Epithelial cell of proximal tubule (primary cell): ENCODE data around the gene TXNDC15. TPM values are rescaled to one million over a fixed set of nuclear protein-coding genes. Genes with fewer than 3 reads are reported as not detected.

Source experiments
- DNase-seq: peaks from one replicate; pipeline ENCODE4 v3.0.0-alpha.2; 2011; ENCODE audit warnings: low read depth
- H3K4me3 ChIP-seq: 2 replicates; pipeline ENCODE4 v1.5.1; 2011; ENCODE audit warnings: low read depth, mild to moderate bottlenecking, low read length
- total RNA-seq: library from RNA; depleted of rRNA; stranded (reverse); fragments of >200 nt; gene quantifications from 2 replicates; pipeline ENCODE4 v1.2.3, GENCODE V29; 2015
- TF ChIP-seq, protein P1 (sequence below): conservative IDR thresholded peaks from 2 replicates; pipeline ENCODE4 v1.5.1; 2012; ENCODE audit warnings: low read depth, mild to moderate bottlenecking, low read length

Gene TXNDC15
- total RNA-seq, 1 donor from 2014 or later, result 48.1 TPM

DNA sequence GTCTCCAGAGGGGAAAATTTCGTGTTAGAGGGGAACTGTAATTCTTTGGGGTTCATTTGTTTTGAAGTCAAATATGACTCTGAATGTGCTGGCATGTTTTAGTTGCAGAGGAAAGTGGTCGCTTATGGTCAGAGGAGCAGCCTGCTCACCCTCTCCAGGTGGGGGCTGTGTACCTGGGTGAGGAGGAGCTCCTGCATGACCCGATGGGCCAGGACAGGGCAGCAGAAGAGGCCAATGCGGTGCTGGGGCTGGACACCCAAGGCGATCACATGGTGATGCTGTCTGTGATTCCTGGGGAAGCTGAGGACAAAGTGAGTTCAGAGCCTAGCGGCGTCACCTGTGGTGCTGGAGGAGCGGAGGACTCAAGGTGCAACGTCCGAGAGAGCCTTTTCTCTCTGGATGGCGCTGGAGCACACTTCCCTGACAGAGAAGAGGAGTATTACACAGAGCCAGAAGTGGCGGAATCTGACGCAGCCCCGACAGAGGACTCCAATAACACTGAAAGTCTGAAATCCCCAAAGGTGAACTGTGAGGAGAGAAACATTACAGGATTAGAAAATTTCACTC lies 13.5 kb downstream of the TXNDC15 start:
- no peak overlapping the region for H3K4me3 ChIP-seq
- TF ChIP-seq, protein P1, sequence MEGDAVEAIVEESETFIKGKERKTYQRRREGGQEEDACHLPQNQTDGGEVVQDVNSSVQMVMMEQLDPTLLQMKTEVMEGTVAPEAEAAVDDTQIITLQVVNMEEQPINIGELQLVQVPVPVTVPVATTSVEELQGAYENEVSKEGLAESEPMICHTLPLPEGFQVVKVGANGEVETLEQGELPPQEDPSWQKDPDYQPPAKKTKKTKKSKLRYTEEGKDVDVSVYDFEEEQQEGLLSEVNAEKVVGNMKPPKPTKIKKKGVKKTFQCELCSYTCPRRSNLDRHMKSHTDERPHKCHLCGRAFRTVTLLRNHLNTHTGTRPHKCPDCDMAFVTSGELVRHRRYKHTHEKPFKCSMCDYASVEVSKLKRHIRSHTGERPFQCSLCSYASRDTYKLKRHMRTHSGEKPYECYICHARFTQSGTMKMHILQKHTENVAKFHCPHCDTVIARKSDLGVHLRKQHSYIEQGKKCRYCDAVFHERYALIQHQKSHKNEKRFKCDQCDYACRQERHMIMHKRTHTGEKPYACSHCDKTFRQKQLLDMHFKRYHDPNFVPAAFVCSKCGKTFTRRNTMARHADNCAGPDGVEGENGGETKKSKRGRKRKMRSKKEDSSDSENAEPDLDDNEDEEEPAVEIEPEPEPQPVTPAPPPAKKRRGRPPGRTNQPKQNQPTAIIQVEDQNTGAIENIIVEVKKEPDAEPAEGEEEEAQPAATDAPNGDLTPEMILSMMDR, result no peak
- DNase-seq, result no peak

DNA sequence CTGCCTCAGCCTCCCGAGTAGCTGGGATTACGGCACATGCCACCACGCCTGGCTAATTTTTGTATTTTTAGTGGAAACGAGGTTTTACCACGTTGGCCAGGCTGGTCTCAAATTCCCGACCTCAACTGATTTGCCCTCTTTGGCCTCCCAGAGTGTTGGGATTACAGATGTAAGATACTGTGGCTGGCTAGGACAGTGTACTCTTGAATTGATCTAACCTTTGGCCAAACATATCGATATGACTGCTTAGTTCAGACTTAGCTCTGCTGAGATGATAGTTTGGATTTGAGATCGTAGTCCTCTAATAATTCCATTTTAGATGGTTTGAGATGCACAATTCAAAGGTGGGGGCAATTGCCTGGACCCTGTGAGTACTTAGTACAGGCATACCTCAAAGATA lies 15.2 kb downstream of the TXNDC15 start:
- H3K4me3 ChIP-seq, result no peak overlapping the region
- TF ChIP-seq, protein P1, result no peak
- DNase-seq, result no peak

DNA sequence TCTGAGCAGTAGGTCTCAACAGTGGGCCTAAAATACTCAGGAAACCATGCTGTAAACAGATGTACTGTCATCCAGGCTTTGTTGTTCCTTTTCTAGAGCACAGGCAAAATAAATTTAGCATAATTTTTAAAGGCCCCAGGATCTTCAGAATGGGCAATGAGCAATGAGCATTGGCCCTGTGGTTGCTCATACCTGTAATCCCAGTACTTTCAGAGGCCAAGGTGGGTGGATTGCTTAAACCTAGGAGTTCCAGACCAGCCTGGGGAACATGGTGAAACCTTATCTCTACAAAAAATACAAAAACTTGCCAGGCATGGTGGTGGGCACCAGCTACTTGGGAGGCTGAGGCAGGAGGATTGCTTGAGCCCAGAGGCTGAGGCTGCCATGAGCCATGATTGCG lies 17.3 kb downstream of the TXNDC15 start:
- TF ChIP-seq, protein P1, result no peak
- H3K4me3 ChIP-seq, result no peak overlapping the region
- no peak for DNase-seq

DNA sequence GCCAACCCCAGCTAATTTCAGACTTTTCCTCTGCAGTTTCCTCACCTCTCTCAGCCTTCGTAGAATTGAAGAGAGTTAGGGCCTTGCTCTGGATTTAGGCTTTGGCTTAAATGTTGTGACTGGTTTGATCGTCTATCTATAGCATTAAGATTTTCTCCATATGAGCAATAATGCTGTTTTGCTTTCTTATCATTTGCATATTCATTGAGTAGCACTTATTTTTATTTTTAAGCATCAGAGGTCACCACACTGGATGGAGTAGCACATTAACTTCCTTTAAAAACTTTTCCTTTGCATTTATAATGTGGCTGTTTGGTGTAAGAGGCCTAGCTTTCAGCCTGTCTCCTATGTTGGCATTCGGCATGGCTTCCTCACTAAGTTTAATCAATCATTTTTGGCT lies 18.1 kb downstream of the TXNDC15 start:
- DNase-seq, result no peak
- no peak overlapping the region for H3K4me3 ChIP-seq
- TF ChIP-seq, protein P1, result no peak

DNA sequence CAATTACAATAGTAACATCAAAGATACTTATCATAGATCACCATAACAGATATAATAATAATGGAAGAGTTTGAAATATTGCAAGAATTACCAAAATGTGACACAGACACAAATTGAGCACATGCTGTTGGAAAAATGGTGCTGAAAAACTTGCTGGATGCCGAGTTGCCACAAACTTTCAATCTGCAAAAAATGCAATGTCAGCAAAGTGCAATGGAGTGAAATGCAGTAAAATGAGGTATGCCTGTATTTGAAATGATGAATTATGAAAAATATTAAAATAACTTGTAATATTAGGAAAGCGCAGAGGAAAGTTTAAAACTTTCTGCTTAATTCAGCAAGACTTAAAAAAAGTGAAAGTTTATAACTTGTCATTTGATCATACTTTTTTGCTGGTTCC lies 18.8 kb downstream of the TXNDC15 start:
- TF ChIP-seq, protein P1, result no peak
- no peak overlapping the region for H3K4me3 ChIP-seq
- no peak for DNase-seq

DNA sequence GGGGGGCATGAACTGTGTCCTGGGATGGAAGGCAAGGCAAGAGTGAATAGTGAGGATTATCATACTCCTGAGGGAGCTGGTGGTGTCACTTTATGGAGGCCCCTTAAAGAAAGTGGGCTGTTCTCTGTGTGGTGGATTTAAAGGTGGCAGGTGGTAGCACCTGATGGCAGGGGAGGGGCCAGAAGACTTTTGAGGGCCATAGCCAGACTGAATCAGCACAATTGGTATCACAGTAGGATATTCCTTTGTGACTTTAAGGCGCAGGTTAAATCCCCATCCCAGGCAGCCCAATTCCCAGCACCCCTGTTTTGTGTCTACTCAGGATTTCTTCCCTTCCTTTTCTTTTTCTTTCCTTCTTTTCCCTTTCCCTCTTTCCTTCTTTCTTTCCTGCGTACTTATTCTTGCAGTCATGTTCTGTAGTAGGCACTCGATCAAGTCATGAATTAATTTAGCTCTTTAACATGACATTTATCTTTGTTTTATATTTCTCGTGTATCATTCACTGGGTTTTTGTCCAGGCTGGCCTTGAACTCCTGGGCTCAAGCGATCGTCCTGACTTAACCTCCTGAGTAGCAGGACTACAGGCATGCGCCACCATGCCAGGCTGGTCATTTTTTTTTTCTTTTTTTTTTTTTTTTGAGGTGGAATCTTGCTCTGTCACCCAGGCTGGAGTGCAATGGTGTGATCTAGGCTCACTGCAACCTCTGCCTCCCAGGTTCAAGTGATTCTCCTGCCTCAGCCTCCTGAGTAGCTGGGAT lies 19.8 kb downstream of the TXNDC15 start:
- TF ChIP-seq, protein P1, result no peak
- H3K4me3 ChIP-seq, result no peak overlapping the region
- no peak for DNase-seq
